CD4-positive, CD25-positive, alpha-beta regulatory T cell (primary cell): ENCODE data around the gene ZDHHC8. TPM values are rescaled to one million over a fixed set of nuclear protein-coding genes. Genes with fewer than 3 reads are reported as not detected.
A peak's percentile ranks its signal among the peaks of the same experiment; 100 is the strongest.

ENCODE experiments used
- ATAC-seq, 2 donors: fragments of 150-1000 bp; cut with Tn5 transposase; one replicate each; pipeline ENCODE4 v1.10.0; 2021; ENCODE audit warnings: low read depth in 2 of 2, moderate number of reproducible peaks in 2 of 2, moderate library complexity in 1 of 2
- DNase-seq, 3 donors: peaks; one replicate each; pipeline versions ENCODE4 v3.0.0 to v3.0.0-alpha.2; 2012 to 2022; ENCODE audit warnings: mixed read lengths in 1 of 3
- H3K27ac ChIP-seq: one replicate; pipeline ENCODE4 v1.7.0; 2013; ENCODE audit warnings: mild to moderate bottlenecking, low read length; ENCODE audit not compliant: insufficient read depth, poor library complexity, severe bottlenecking
- H3K27me3 ChIP-seq: one replicate; pipeline ENCODE4 v1.7.0; 2013; ENCODE audit warnings: low read length; ENCODE audit not compliant: control insufficient read depth, insufficient read depth
- H3K36me3 ChIP-seq: one replicate; pipeline ENCODE4 v1.7.0; 2013; ENCODE audit warnings: mild to moderate bottlenecking, low read length, moderate library complexity; ENCODE audit not compliant: control insufficient read depth, insufficient read depth
- H3K4me1 ChIP-seq: 2 replicates; pipeline ENCODE4 v1.7.0; 2013; ENCODE audit warnings: mild to moderate bottlenecking, low read length; ENCODE audit not compliant: insufficient read depth, control insufficient read depth, poor library complexity, severe bottlenecking
- H3K4me3 ChIP-seq: one replicate; pipeline ENCODE4 v1.7.0; 2013; ENCODE audit warnings: low read depth, mild to moderate bottlenecking, low read length, moderate library complexity
- H3K9me3 ChIP-seq, 2 experiments: 1 replicate in 1 of 2; 2 replicates in 1 of 2; pipeline ENCODE4 v1.7.0; 2013; ENCODE audit warnings: low read length in 2 of 2, mild to moderate bottlenecking in 1 of 2, moderate library complexity in 1 of 2; ENCODE audit not compliant: control insufficient read depth in 2 of 2
- H3K27ac Mint-ChIP-seq, 3 donors: one replicate each; pipeline ENCODE4 v1.8.0; 2020 to 2022; ENCODE audit warnings: mild to moderate bottlenecking in 3 of 3, mixed read lengths in 3 of 3, moderate library complexity in 2 of 3
- H3K27me3 Mint-ChIP-seq: one replicate; pipeline ENCODE4 v1.8.0; 2022; ENCODE audit warnings: mild to moderate bottlenecking, mixed read lengths
- H3K36me3 Mint-ChIP-seq: one replicate; pipeline ENCODE4 v1.8.0; 2020; ENCODE audit warnings: mixed read lengths
- H3K4me1 Mint-ChIP-seq, 4 donors: one replicate each; pipeline ENCODE4 v1.8.0; 2020 to 2022; ENCODE audit warnings: mixed read lengths in 4 of 4, mild to moderate bottlenecking in 1 of 4
- H3K4me3 Mint-ChIP-seq, 4 donors: one replicate each; pipeline ENCODE4 v1.8.0; 2020 to 2022; ENCODE audit warnings: mild to moderate bottlenecking in 4 of 4, mixed read lengths in 4 of 4, moderate library complexity in 3 of 4
- H3K9me3 Mint-ChIP-seq, 7 donors: one replicate each; pipeline ENCODE4 v1.8.0; 2020 to 2022; ENCODE audit warnings: mixed read lengths in 7 of 7, mild to moderate bottlenecking in 3 of 7, moderate library complexity in 2 of 7
- polyA plus RNA-seq, 4 donors: library from polyadenylated mRNA; unstranded; fragments of 300-500 nt; fragmentation: Illumina TruSeq; gene quantifications; one replicate each; pipeline ENCODE4 v1.2.3, GENCODE V29; 2021
- total RNA-seq: library from RNA; stranded (reverse); gene quantifications from one replicate; pipeline ENCODE4 v1.2.3, GENCODE V29; 2022

Gene ZDHHC8
- total and polyA plus RNA-seq, 5 donors from 2014 or later: 1.2 to 76.7 (median 1.9) TPM

DNA sequence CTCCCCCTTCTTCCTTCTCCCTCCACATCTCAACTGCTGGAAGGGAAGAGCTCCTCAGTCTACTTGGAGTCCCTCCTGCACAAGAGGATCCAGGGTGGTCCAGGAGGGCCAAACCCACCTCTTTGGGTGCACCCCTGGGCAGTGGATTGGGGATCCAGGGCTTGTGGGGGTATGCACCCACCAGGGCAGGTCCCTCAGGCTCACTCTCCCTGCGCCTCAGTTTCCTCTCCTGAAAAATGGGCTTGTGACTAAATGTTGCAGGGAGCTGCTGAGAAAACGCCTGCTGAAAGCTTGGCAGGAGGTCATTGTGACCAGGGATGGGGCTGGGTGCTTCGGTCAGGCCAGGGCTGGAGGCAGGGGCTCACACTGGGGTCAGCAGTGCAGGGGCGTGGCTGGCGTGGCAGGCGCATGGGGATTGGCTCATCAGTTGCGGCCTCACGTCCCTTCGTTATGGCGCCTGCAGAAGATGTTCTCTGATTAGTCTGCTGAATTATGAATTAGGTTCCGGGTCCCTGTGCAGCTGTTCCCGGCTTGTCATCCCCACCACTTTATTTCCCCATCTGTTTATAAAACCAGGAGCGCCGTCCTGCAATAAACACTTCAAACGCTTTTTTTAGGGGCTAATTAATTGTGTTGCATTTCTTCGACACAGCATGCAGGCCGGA, 44.9 kb downstream of the ZDHHC8 start:
- H3K4me1 ChIP-seq: no peaks in the 10 kb centered on the region
- no peak overlapping the region for H3K4me3 Mint-ChIP-seq
- H3K36me3 ChIP-seq: no peaks in the 10 kb centered on the region
- no peak overlapping the region for H3K27ac ChIP-seq
- peak overlapping the region in 1 of 3 donors; percentile 60 for H3K27ac Mint-ChIP-seq
- H3K4me3 ChIP-seq: no peak overlapping the region
- no peak for DNase-seq
- no peaks in the 10 kb centered on the region for H3K4me1 Mint-ChIP-seq
- H3K27me3 Mint-ChIP-seq: peaks cover 4% of the 10 kb centered on the region
- H3K36me3 Mint-ChIP-seq: no peaks in the 10 kb centered on the region
- no peaks in the 10 kb centered on the region for H3K9me3 Mint-ChIP-seq
- no peak for ATAC-seq
- H3K27me3 ChIP-seq: no peaks in the 10 kb centered on the region
- H3K9me3 ChIP-seq: no peaks in the 10 kb centered on the region

DNA sequence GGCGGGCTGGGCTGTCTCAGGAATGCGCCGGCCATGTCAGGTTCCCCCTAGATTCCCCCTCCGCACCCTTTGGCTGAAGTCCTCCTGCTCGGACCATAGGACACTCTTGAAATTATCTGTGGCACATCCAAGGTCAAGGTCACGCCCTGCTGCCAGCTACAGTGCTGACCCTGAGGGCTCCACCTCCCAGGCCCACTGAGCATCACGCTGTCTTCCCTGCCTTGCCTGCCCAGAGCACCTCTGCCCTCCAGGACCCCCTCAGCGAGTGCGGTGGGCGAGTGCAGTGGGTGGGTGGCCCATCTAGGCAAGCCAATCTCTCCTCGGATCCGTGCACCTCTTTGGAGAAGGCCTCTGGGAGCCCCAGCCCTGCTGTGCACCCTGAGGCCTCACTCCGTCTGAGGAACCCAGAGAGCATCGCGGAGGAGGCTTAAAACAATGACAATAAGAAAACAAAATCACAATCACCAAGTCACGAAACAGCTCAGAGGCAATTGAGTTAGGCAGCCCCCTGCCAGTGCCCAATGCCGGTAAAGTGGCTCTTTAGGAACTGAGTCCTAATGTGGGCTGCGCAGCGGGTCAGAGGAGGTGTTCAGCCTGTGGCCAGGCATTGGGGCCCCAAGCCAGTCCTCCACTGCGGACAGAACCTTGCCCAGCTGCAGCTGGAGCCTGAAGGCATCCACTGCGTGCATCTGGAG, 45.8 kb downstream of the ZDHHC8 start:
- no peak overlapping the region for H3K4me3 ChIP-seq
- ATAC-seq (no peak), DNase-seq (no peak)
- H3K36me3 ChIP-seq: no peaks in the 10 kb centered on the region
- Mint-ChIP-seq H3K4me3 (no peak overlapping the region), H3K4me1 (no peaks in the 10 kb centered on the region), H3K36me3 (no peaks in the 10 kb centered on the region), H3K27me3 (peaks cover 4% of the 10 kb centered on the region), H3K9me3 (no peaks in the 10 kb centered on the region), H3K27ac (no peak overlapping the region)
- no peaks in the 10 kb centered on the region for H3K27me3 ChIP-seq
- no peaks in the 10 kb centered on the region for H3K4me1 ChIP-seq
- H3K27ac ChIP-seq: no peak overlapping the region
- H3K9me3 ChIP-seq: no peaks in the 10 kb centered on the region

DNA sequence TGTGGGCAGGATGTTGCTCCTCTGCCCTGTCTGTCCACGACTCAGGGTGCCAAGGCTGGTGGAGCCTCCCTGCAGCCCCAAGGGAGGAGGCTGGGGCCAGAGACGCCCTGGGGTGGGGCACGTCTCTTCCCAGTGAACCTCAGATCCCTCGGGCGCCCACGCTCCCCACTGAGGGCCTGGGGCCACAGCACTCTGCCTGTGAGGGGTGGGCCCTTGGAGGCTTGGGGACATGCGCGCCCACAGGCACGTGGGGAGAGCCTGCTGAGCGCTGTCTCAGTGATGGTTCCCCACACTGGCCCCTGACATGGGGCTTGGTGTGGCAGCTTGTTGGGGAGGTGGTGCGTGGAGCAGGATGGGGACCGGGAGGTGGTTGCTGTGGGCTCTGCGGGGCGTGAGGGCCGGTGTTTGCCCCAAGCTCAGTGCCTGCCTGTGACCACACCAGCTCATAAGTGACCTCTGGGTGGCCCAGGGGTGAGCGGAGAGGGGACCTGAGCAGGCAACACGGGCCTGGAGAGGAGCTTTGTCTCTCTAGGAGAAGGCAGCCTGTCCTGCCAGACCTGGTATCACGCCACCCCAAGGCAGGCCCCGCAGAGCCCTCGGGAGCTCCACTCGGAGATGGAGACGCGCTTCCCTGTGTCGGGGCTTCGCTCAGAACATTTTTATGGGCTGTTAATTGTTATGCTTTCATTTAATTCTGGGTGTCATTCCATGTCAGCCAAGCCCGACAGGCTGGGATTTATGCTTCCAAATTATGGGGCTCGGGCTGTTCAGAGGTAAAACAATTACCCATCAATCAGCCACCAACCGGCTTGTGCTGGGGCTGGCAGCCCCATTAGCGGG, 46.7 kb downstream of the ZDHHC8 start:
- ATAC-seq: no peak
- Mint-ChIP-seq H3K27ac (no peak overlapping the region), H3K9me3 (no peaks in the 10 kb centered on the region), H3K27me3 (peaks cover 4% of the 10 kb centered on the region), H3K36me3 (no peaks in the 10 kb centered on the region), H3K4me1 (no peaks in the 10 kb centered on the region), H3K4me3 (no peak overlapping the region)
- Histone ChIP-seq H3K27me3 (no peaks in the 10 kb centered on the region), H3K27ac (no peak overlapping the region), H3K4me1 (no peaks in the 10 kb centered on the region), H3K36me3 (no peaks in the 10 kb centered on the region), H3K4me3 (no peak overlapping the region), H3K9me3 (no peaks in the 10 kb centered on the region)
- DNase-seq: no peak

DNA sequence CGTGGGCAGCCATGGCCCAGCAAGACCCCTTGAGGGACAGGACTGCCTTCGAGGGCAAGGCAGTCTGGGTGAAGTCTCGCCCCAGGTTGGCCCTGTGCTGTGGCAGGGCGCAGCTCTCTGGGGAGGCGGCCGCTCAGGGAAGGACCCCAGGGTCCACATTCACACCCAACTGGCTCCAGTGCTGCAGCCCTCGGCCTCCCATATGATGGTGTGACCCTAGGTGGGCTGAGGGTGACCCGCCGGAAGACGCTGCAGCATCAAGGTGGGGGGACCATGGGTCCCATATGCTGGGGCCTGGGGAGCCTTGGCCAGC, 47.3 kb downstream of the ZDHHC8 start:
- Histone ChIP-seq H3K27ac (no peak overlapping the region), H3K9me3 (no peaks in the 10 kb centered on the region)

DNA sequence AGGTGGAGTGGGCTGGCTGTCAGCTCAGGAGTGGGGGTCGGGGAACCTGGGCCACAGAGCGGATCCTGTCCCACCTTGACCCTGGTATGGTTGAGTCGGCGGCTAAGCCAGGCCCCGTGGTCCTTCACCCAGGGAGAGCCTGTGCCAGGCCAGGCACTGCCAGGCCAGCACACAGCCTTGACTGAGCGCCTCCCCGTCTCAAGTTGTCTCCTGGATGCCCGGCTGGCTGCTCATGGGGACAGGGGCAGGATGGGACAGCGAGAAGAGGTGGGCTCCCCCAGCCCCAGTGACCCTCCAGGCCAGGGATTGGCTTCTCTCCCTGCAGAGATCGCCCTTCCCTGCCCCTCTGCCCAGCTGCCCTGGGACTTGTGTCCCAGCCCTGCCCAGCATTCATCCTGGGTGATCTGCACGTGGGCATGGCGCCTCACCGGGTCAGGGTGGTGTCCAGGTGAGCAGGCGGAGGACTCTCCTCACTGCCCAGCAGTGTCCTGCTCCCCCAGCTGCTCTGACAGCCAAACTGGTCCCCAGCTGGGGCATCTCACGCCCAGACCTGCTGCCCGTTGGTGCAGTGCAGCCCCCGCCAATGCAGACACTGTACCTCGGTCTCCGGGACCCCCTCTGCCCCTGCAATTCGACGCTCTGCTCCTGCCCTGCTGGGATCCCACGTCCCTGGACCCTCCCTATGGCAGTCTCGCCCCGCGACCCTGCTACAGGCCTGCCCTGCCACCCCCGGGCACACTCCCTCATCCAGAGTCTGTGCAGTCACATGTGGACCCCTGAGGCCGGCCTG, 48.0 kb downstream of the ZDHHC8 start:
- Mint-ChIP-seq H3K4me3 (no peak overlapping the region), H3K27ac (no peak overlapping the region), H3K36me3 (no peaks in the 10 kb centered on the region), H3K9me3 (no peaks in the 10 kb centered on the region), H3K4me1 (no peaks in the 10 kb centered on the region), H3K27me3 (peaks cover 4% of the 10 kb centered on the region)
- Histone ChIP-seq H3K36me3 (no peaks in the 10 kb centered on the region), H3K4me1 (no peaks in the 10 kb centered on the region), H3K27ac (no peak overlapping the region), H3K9me3 (no peaks in the 10 kb centered on the region), H3K27me3 (no peaks in the 10 kb centered on the region), H3K4me3 (no peak overlapping the region)
- ATAC-seq (no peak), DNase-seq (no peak)

More for the DNA sequence above, 47.3 kb downstream of the ZDHHC8 start:
- Mint-ChIP-seq H3K36me3 (no peaks in the 10 kb centered on the region), H3K27ac (no peak overlapping the region), H3K4me3 (no peak overlapping the region), H3K27me3 (peaks cover 4% of the 10 kb centered on the region), H3K9me3 (no peaks in the 10 kb centered on the region), H3K4me1 (no peaks in the 10 kb centered on the region)
- no peak for ATAC-seq
- H3K4me3 ChIP-seq: no peak overlapping the region
- no peak for DNase-seq
- H3K4me1 ChIP-seq: no peaks in the 10 kb centered on the region
- no peaks in the 10 kb centered on the region for H3K36me3 ChIP-seq
- H3K27me3 ChIP-seq: no peaks in the 10 kb centered on the region

DNA sequence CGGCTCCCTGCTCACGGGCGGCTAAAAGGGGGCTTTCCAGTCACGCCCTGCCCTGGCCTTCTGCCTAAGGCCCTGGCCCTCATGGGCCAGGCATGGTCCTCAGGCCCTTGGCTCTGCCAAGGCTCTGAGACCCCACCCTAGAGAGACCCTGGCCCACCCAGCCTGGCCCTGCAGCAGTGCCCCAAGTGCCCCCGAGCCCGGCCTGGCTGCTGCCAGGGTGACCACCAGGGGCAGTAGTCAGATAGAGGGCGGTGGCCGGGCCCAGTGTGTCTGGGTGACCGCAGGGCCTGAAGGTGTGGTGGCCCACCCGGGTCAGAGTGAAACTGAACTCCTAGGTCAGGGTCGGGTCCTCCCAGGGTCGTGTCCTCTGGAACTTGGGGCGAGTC, 48.6 kb downstream of the ZDHHC8 start:
- peaks cover 4% of the 10 kb centered on the region for H3K27me3 Mint-ChIP-seq

DNA sequence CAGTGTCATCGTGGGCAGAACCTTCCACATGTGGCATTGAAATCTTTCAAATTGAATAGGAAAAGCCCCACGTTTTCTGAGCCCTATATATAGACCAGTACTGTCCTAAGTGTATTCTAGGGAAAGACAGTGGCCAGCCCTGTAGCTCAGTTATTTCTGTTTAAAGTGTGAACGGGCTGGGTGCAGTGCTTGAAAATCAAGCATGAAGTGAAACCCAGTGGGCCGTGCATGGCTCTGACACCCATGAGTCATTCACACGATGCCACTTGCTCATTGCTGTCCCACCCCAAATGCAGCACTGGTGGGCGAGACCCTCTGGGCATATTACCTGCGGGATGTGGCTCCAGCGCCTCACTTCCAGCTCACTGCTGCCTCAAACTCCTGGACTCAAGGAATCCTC, 49.0 kb downstream of the ZDHHC8 start:
- ATAC-seq: no peak
- no peak overlapping the region for H3K27ac ChIP-seq

More for the DNA sequence above, 48.6 kb downstream of the ZDHHC8 start:
- Histone ChIP-seq H3K27ac (no peak overlapping the region), H3K36me3 (no peaks in the 10 kb centered on the region), H3K4me1 (no peaks in the 10 kb centered on the region), H3K9me3 (no peaks in the 10 kb centered on the region), H3K4me3 (no peak overlapping the region), H3K27me3 (no peaks in the 10 kb centered on the region)
- Mint-ChIP-seq H3K9me3 (no peaks in the 10 kb centered on the region), H3K27ac (no peak overlapping the region), H3K4me1 (no peaks in the 10 kb centered on the region), H3K4me3 (no peak overlapping the region), H3K36me3 (no peaks in the 10 kb centered on the region)
- DNase-seq (no peak), ATAC-seq (no peak)

More for the DNA sequence above, 49.0 kb downstream of the ZDHHC8 start:
- DNase-seq: no peak
- no peak overlapping the region for H3K4me3 ChIP-seq
- H3K27ac Mint-ChIP-seq: no peak overlapping the region
- H3K4me3 Mint-ChIP-seq: no peak overlapping the region
- no peaks in the 10 kb centered on the region for H3K9me3 Mint-ChIP-seq
- H3K36me3 ChIP-seq: no peaks in the 10 kb centered on the region
- no peaks in the 10 kb centered on the region for H3K27me3 ChIP-seq
- no peaks in the 10 kb centered on the region for H3K4me1 ChIP-seq
- H3K27me3 Mint-ChIP-seq: peaks cover 4% of the 10 kb centered on the region
- no peaks in the 10 kb centered on the region for H3K9me3 ChIP-seq
- no peaks in the 10 kb centered on the region for H3K36me3 Mint-ChIP-seq
- no peaks in the 10 kb centered on the region for H3K4me1 Mint-ChIP-seq
